Activated CD8-positive, alpha-beta memory T cell treated with anti-CD3 and anti-CD28 coated beads for 24 hours (primary cell): ENCODE results near the gene MYADML2.

ENCODE experiments used
- DNase-seq: peaks from one replicate; pipeline ENCODE4 v3.0.0-alpha.2; 2020

Gene MYADML2

DNA sequence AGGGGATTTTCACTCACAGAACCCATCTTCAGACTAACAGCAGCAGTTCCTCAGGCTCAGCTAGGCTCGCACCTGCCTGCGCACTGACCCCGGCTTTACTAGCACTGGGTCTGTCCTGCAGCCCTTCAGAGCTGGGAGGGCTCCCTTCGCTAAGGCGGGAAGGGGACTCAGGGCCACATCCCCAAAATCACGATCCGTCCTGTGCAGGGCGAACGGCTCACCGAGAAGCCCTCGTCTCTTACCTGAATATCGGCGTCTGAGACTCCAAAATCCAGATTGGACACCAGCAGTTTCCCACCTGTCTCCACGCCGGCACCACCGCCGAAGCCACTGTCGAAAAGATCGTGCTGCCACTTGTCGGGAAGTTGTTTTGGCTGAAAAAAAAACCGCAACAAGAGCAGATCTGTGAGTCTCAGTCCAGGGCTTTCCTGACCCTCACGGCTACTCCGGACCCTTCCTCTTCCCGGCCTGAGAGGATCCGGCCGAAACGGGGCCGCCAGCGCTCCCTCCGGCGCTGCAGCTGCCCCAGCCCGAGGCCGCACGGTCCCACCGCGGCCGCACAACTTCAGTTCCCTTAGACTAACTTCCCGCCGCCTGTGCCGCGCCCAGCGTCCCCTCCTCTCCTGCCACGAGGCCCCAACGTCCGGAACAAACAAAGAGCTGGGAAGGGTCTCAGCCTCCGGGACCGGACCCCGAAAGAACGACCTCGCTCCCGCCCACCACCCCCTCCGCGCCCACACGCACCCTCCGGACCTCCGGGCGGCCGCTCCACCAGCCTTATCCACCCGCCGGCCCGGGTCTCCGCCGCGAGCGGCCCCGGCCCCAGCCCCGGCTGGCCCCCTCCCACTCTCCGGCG, 56.4 kb downstream of the MYADML2 start:
- DNase-seq, result peak; percentile 66
